Neuronal stem cell (in vitro differentiated cells): ENCODE measurements around the gene PLPP3.

ENCODE experiments used
- DNase-seq: peaks from one replicate; pipeline ENCODE4 v3.0.0-alpha.2; 2013; ENCODE audit warnings: low spot score
- H2AFZ ChIP-seq: one replicate; pipeline ENCODE4 v1.6.1; 2013; ENCODE audit warnings: mild to moderate bottlenecking, low read length, inconsistent platforms
- H2AK5ac ChIP-seq: 2 replicates; pipeline ENCODE4 v1.6.1; 2013; ENCODE audit warnings: low read depth, mild to moderate bottlenecking, inconsistent platforms, low read length, moderate library complexity, mixed read lengths
- H2BK120ac ChIP-seq: 2 replicates; pipeline ENCODE4 v1.6.1; 2013; ENCODE audit warnings: low read depth, mild to moderate bottlenecking, inconsistent platforms, low read length, moderate library complexity, mixed read lengths
- H2BK12ac ChIP-seq: one replicate; pipeline ENCODE4 v1.6.1; 2013; ENCODE audit warnings: low read length, inconsistent platforms
- H2BK15ac ChIP-seq: 2 replicates; pipeline ENCODE4 v1.6.1; 2013; ENCODE audit warnings: mild to moderate bottlenecking, low read length, inconsistent platforms, mixed read lengths
- H2BK5ac ChIP-seq: one replicate; pipeline ENCODE4 v1.6.1; 2013; ENCODE audit warnings: inconsistent platforms, mild to moderate bottlenecking, low read length, moderate library complexity
- H3K14ac ChIP-seq: one replicate; pipeline ENCODE4 v1.6.1; 2013; ENCODE audit warnings: low read length, inconsistent platforms
- H3K18ac ChIP-seq: 2 replicates; pipeline ENCODE4 v1.6.1; 2013; ENCODE audit warnings: low read length, inconsistent platforms
- H3K23ac ChIP-seq: 2 replicates; pipeline ENCODE4 v1.6.1; 2013; ENCODE audit warnings: low read depth, mild to moderate bottlenecking, mixed read lengths, low read length, inconsistent platforms; ENCODE audit not compliant: poor library complexity
- H3K27ac ChIP-seq: replicated peaks from 3 replicates; pipeline ENCODE4 v1.5.1; 2013; ENCODE audit warnings: low read length, inconsistent platforms
- H3K27me3 ChIP-seq, 3 experiments: 2 replicates each; pipeline ENCODE4 v1.6.1; 2013; ENCODE audit warnings: low read length in 3 of 3, mild to moderate bottlenecking in 2 of 3, inconsistent platforms in 1 of 3, low read depth in 1 of 3, mixed read lengths in 1 of 3, moderate library complexity in 1 of 3; ENCODE audit not compliant: control insufficient read depth in 3 of 3, insufficient read depth in 3 of 3
- H3K36me3 ChIP-seq, 2 donors: replicated peaks in 1 of 2; 2 replicates each; pipeline ENCODE4 v1.6.1; 2013; ENCODE audit warnings: low read length in 2 of 2; ENCODE audit not compliant: control insufficient read depth in 2 of 2, insufficient read depth in 2 of 2
- H3K4ac ChIP-seq: 2 replicates; pipeline ENCODE4 v1.6.1; 2013; ENCODE audit warnings: inconsistent platforms, mild to moderate bottlenecking, low read length, moderate library complexity
- H3K4me1 ChIP-seq, 2 donors: 1 replicate in 1 of 2; 2 replicates in 1 of 2; pipeline ENCODE4 v1.6.1; 2013; ENCODE audit warnings: low read length in 2 of 2, low read depth in 1 of 2; ENCODE audit not compliant: control insufficient read depth in 2 of 2, insufficient read depth in 1 of 2
- H3K4me2 ChIP-seq: one replicate; pipeline ENCODE4 v1.6.1; 2013; ENCODE audit warnings: mild to moderate bottlenecking, low read length, inconsistent platforms; ENCODE audit not compliant: insufficient read depth, poor library complexity, severe bottlenecking
- H3K4me3 ChIP-seq, 2 donors: 2 replicates each; pipeline ENCODE4 v1.5.1; 2013; ENCODE audit warnings: low read length in 2 of 2, mild to moderate bottlenecking in 2 of 2, inconsistent platforms in 1 of 2, moderate library complexity in 1 of 2
- H3K79me1 ChIP-seq: one replicate; pipeline ENCODE4 v1.6.1; 2013; ENCODE audit warnings: low read depth, mild to moderate bottlenecking, inconsistent platforms, low read length, moderate library complexity
- H3K9ac ChIP-seq: one replicate; pipeline ENCODE4 v1.6.1; 2013; ENCODE audit warnings: mild to moderate bottlenecking, low read depth, low read length, inconsistent platforms; ENCODE audit not compliant: poor library complexity
- H3K9me3 ChIP-seq, 2 donors: replicated peaks in 1 of 2; 2 replicates each; pipeline versions ENCODE3 to v1.6.1; 2013; ENCODE audit warnings: low read length in 2 of 2, mild to moderate bottlenecking in 2 of 2, inconsistent platforms in 1 of 2, low read depth in 1 of 2, mixed read lengths in 1 of 2, moderate library complexity in 1 of 2; ENCODE audit not compliant: control insufficient read depth in 2 of 2, insufficient read depth in 1 of 2
- H4K8ac ChIP-seq: one replicate; pipeline ENCODE4 v1.6.1; 2013; ENCODE audit warnings: low read depth, mild to moderate bottlenecking, inconsistent platforms, low read length, moderate library complexity
- H4K91ac ChIP-seq: one replicate; pipeline ENCODE4 v1.6.1; 2013; ENCODE audit warnings: low read length, low read depth, mild to moderate bottlenecking, inconsistent platforms; ENCODE audit not compliant: poor library complexity
- WGBS, 2 donors: extraction: QIAGEN DNeasy Blood & Tissue Kit; methylation state at CpG; one replicate each; pipeline ENCODE4 v1.1.7; 2013; ENCODE audit warnings: missing lambda C conversion rate in 2 of 2, mixed read lengths in 1 of 2; ENCODE audit not compliant: insufficient read length in 2 of 2, insufficient replicate concordance in 1 of 2; ENCODE audit errors: extremely low coverage in 2 of 2; 5-methylcytosine and 5-hydroxymethylcytosine counted together

Gene PLPP3

GRCh38 chr1:56532350-56532683, 47.0 kb downstream of the PLPP3 start:
- Histone ChIP-seq H4K8ac (no peak overlapping the region), H3K14ac (no peak overlapping the region), H2AK5ac (no peak overlapping the region), H3K4ac (no peak overlapping the region), H2BK5ac (no peak overlapping the region), H3K23ac (no peak overlapping the region), H3K4me3 (no peak overlapping the region), H3K4me1 (peaks cover 17 to 34% of the 10 kb centered on the region in 2 donors), H2BK12ac (no peak overlapping the region), H2BK120ac (no peak overlapping the region), H4K91ac (no peak overlapping the region), H3K79me1 (no peaks in the 10 kb centered on the region), H2AFZ (no peak overlapping the region), H3K27me3 (no peaks in the 10 kb centered on the region), H3K9me3 (no peaks in the 10 kb centered on the region), H3K18ac (no peak overlapping the region), H3K4me2 (no peak overlapping the region), H3K27ac (no peak overlapping the region), H2BK15ac (no peak overlapping the region), H3K36me3 (peaks cover 0 to 70% of the 10 kb centered on the region in 2 donors), H3K9ac (no peak overlapping the region)
- DNase-seq: no peak
- no CpG with 5 or more reads among the region's 1 CpG for WGBS, 2 donors

GRCh38 chr1:56531624-56532349, 47.6 kb downstream of the PLPP3 start:
- Histone ChIP-seq H3K18ac (no peak overlapping the region), H3K23ac (no peak overlapping the region), H3K4me2 (no peak overlapping the region), H4K8ac (no peak overlapping the region), H2BK12ac (no peak overlapping the region), H3K9me3 (no peaks in the 10 kb centered on the region), H2BK120ac (no peak overlapping the region), H3K4me3 (no peak overlapping the region), H2BK5ac (no peak overlapping the region), H3K79me1 (no peaks in the 10 kb centered on the region), H2BK15ac (no peak overlapping the region), H3K27ac (no peak overlapping the region), H3K4ac (no peak overlapping the region), H3K4me1 (peaks cover 17 to 34% of the 10 kb centered on the region in 2 donors), H3K9ac (no peak overlapping the region), H4K91ac (no peak overlapping the region), H3K36me3 (peaks cover 0 to 67% of the 10 kb centered on the region in 2 donors), H3K27me3 (no peaks in the 10 kb centered on the region), H2AK5ac (no peak overlapping the region), H2AFZ (no peak overlapping the region), H3K14ac (no peak overlapping the region)
- no peak for DNase-seq
- WGBS, 2 donors: no CpG with 5 or more reads among the region's 6 CpGs

GRCh38 chr1:56529801-56530200, 49.6 kb downstream of the PLPP3 start:
- no peak overlapping the region for H3K23ac ChIP-seq
- H3K4ac ChIP-seq: no peak overlapping the region
- no peak for DNase-seq
- H3K18ac ChIP-seq: no peak overlapping the region
- no peak overlapping the region for H3K4me3 ChIP-seq
- H2BK15ac ChIP-seq: no peak overlapping the region
- peaks cover 0 to 66% of the 10 kb centered on the region in 2 donors for H3K36me3 ChIP-seq
- H3K79me1 ChIP-seq: peaks cover 2% of the 10 kb centered on the region
- H3K14ac ChIP-seq: no peak overlapping the region
- H3K4me1 ChIP-seq: peaks cover 11 to 18% of the 10 kb centered on the region in 2 donors
- H2AFZ ChIP-seq: no peak overlapping the region
- H3K9me3 ChIP-seq: no peaks in the 10 kb centered on the region
- no peak overlapping the region for H3K4me2 ChIP-seq
- H4K8ac ChIP-seq: no peak overlapping the region
- no peak overlapping the region for H2BK12ac ChIP-seq
- H2AK5ac ChIP-seq: no peak overlapping the region
- H2BK120ac ChIP-seq: no peak overlapping the region
- no peak overlapping the region for H2BK5ac ChIP-seq
- no peak overlapping the region for H3K27ac ChIP-seq
- H4K91ac ChIP-seq: no peak overlapping the region
- H3K27me3 ChIP-seq: no peaks in the 10 kb centered on the region
- no peak overlapping the region for H3K9ac ChIP-seq

- no peak for DNase-seq
- Histone ChIP-seq H2BK12ac (no peak overlapping the region), H3K14ac (no peak overlapping the region), H2BK120ac (no peak overlapping the region), H3K9ac (no peak overlapping the region), H3K4me1 (peaks cover 11 to 14% of the 10 kb centered on the region in 2 donors), H3K18ac (no peak overlapping the region), H4K91ac (no peak overlapping the region), H3K4me2 (no peak overlapping the region), H2AK5ac (no peak overlapping the region), H3K36me3 (peaks cover 7 to 66% of the 10 kb centered on the region in 2 donors), H4K8ac (no peak overlapping the region), H2AFZ (no peak overlapping the region), H2BK5ac (no peak overlapping the region), H3K79me1 (peaks cover 2% of the 10 kb centered on the region), H3K27ac (no peak overlapping the region), H3K4me3 (no peak overlapping the region), H3K27me3 (no peaks in the 10 kb centered on the region), H3K23ac (no peak overlapping the region), H3K9me3 (no peaks in the 10 kb centered on the region), H3K4ac (no peak overlapping the region), H2BK15ac (no peak overlapping the region)
- WGBS, 2 donors: no CpG with 5 or more reads among the region's 8 CpGs
Observed at GRCh38 chr1:56527548-56528302, 51.6 kb downstream of the PLPP3 start.
